KMS-11 (cell line): ENCODE measurements around the gene SKAP1.
A peak's percentile ranks its signal among the peaks of the same experiment; 100 is the strongest.

Experiments
- H2AFZ ChIP-seq: fragments of 200-600 bp; sonication (generic); 2 replicates; pipeline ENCODE4 v1.6.1; 2016; ENCODE audit warnings: antibody characterized with exemption, mixed run types, low read depth
- H3K27ac ChIP-seq: fragments of 200-600 bp; sonication (generic); 2 replicates; pipeline ENCODE4 v1.6.1; 2016; ENCODE audit warnings: mild to moderate bottlenecking, mixed run types
- H3K27me3 ChIP-seq: fragments of 200-600 bp; sonication (generic); 2 replicates; pipeline ENCODE4 v1.6.1; 2017; ENCODE audit warnings: mild to moderate bottlenecking, low read depth, mixed run types, moderate library complexity; ENCODE audit not compliant: insufficient read depth
- H3K36me3 ChIP-seq: fragments of 200-600 bp; sonication (generic); 2 replicates; pipeline ENCODE4 v1.6.1; 2017; ENCODE audit warnings: mild to moderate bottlenecking, mixed run types; ENCODE audit not compliant: insufficient read depth
- H3K4me1 ChIP-seq: fragments of 200-600 bp; sonication (generic); 2 replicates; pipeline ENCODE4 v1.6.1; 2016; ENCODE audit warnings: mild to moderate bottlenecking, low read depth, mixed run types; ENCODE audit not compliant: poor library complexity, severe bottlenecking
- H3K4me2 ChIP-seq: fragments of 200-600 bp; sonication (generic); 2 replicates; pipeline ENCODE4 v1.7.0; 2016; ENCODE audit warnings: mild to moderate bottlenecking, mixed run types
- H3K4me3 ChIP-seq: fragments of 200-600 bp; sonication (generic); IDR thresholded peaks from 2 replicates; pipeline ENCODE4 v1.6.1; 2017; ENCODE audit warnings: low read depth, low read length, mixed read lengths; ENCODE audit not compliant: insufficient read depth
- H3K79me2 ChIP-seq: fragments of 200-600 bp; sonication (generic); 2 replicates; pipeline ENCODE4 v1.6.1; 2016; ENCODE audit warnings: low read depth, mixed run types; ENCODE audit not compliant: insufficient read depth
- H3K9ac ChIP-seq: fragments of 200-600 bp; sonication (generic); 2 replicates; pipeline ENCODE4 v1.6.1; 2016; ENCODE audit warnings: mild to moderate bottlenecking, mixed run types
- H4K20me1 ChIP-seq: fragments of 200-600 bp; sonication (generic); 2 replicates; pipeline ENCODE4 v1.6.1; 2016; ENCODE audit warnings: mild to moderate bottlenecking, mixed run types; ENCODE audit not compliant: insufficient read depth
- CTCF ChIP-seq: fragments of 200-600 bp; sonication (generic); conservative IDR thresholded peaks from 2 replicates; pipeline ENCODE4 v1.6.1; 2017; ENCODE audit warnings: low read depth, mild to moderate bottlenecking, antibody characterized with exemption, low read length, moderate library complexity, mixed read lengths

Gene SKAP1

GRCh38 chr17:48240122-48240521, 189.9 kb downstream of the SKAP1 start:
- H3K36me3 ChIP-seq = no peaks in the 10 kb centered on the region
- H3K4me3 ChIP-seq = no peak overlapping the region
- no peak overlapping the region for H2AFZ ChIP-seq
- no peak for TF ChIP-seq CTCF
- no peaks in the 10 kb centered on the region for H4K20me1 ChIP-seq
- peaks cover 27% of the 10 kb centered on the region for H3K4me1 ChIP-seq
- no peak overlapping the region for H3K9ac ChIP-seq
- no peak overlapping the region for H3K27ac ChIP-seq
- no peaks in the 10 kb centered on the region for H3K79me2 ChIP-seq
- H3K27me3 ChIP-seq = no peaks in the 10 kb centered on the region
- peak overlapping the region; percentile 70; the same call in 1 of the 2 replicates for H3K4me2 ChIP-seq

- Histone ChIP-seq H3K27ac (no peak overlapping the region), H3K4me1 (peaks cover 23% of the 10 kb centered on the region), H2AFZ (no peak overlapping the region), H3K27me3 (no peaks in the 10 kb centered on the region), H3K36me3 (no peaks in the 10 kb centered on the region), H3K79me2 (no peaks in the 10 kb centered on the region), H4K20me1 (no peaks in the 10 kb centered on the region), H3K9ac (no peak overlapping the region), H3K4me2 (no peak overlapping the region), H3K4me3 (no peak overlapping the region)
- TF ChIP-seq CTCF = no peak
Measured at GRCh38 chr17:48239603-48239995, 190.4 kb downstream of the SKAP1 start.

GRCh38 chr17:48238933-48239602, 190.9 kb downstream of the SKAP1 start:
- Histone ChIP-seq H3K27ac (no peak overlapping the region), H3K9ac (no peak overlapping the region), H3K4me2 (no peak overlapping the region), H3K79me2 (no peaks in the 10 kb centered on the region), H3K4me3 (no peak overlapping the region), H3K4me1 (peaks cover 21% of the 10 kb centered on the region), H3K36me3 (no peaks in the 10 kb centered on the region), H2AFZ (no peak overlapping the region), H4K20me1 (no peaks in the 10 kb centered on the region), H3K27me3 (no peaks in the 10 kb centered on the region)
- TF ChIP-seq CTCF = no peak

GRCh38 chr17:48237456-48237855, 192.6 kb downstream of the SKAP1 start:
- TF ChIP-seq CTCF = no peak
- Histone ChIP-seq H3K9ac (no peak overlapping the region), H3K27me3 (no peaks in the 10 kb centered on the region), H3K36me3 (no peaks in the 10 kb centered on the region), H2AFZ (no peak overlapping the region), H3K4me3 (no peak overlapping the region), H3K27ac (no peak overlapping the region), H3K79me2 (no peaks in the 10 kb centered on the region), H4K20me1 (no peaks in the 10 kb centered on the region), H3K4me1 (peaks cover 21% of the 10 kb centered on the region), H3K4me2 (no peak overlapping the region)
